Activated CD4-positive, alpha-beta T cell treated with anti-CD3 and anti-CD28 coated beads for 36 hours (primary cell): ENCODE data around the gene SLC2A6. TPM values are rescaled to one million over a fixed set of nuclear protein-coding genes. Genes with fewer than 3 reads are reported as not detected.
A peak's percentile ranks its signal among the peaks of the same experiment; 100 is the strongest.

Experiments used
- ATAC-seq: fragments of 200-7000 bp; cut with Tn5 transposase; one replicate; pipeline ENCODE4 v1.10.0; 2021; ENCODE audit warnings: mild to moderate bottlenecking, moderate library complexity
- CTCF ChIA-PET: fragments of 350-600 bp; sonication (Branson Sonifier 250); formaldehyde crosslinking; loops from one replicate; lab custom pipeline; 2021; ENCODE audit warnings: antibody characterized with exemption; lab: Charles Lee
- POLR2A ChIA-PET: fragments of 350-600 bp; sonication (Branson Sonifier 250); formaldehyde crosslinking; loops from one replicate; lab custom pipeline; 2021; ENCODE audit warnings: antibody characterized with exemption, inconsistent platforms; lab: Charles Lee
- DNase-seq: peaks from one replicate; pipeline ENCODE4 v3.0.0-alpha.2; 2020
- H3K27ac Mint-ChIP-seq: one replicate; pipeline ENCODE4 v1.8.0; 2021; ENCODE audit warnings: mixed read lengths
- H3K27me3 Mint-ChIP-seq: one replicate; pipeline ENCODE4 v1.8.0; 2021; ENCODE audit warnings: mixed read lengths
- H3K36me3 Mint-ChIP-seq: one replicate; pipeline ENCODE4 v1.8.0; 2021; ENCODE audit warnings: low read depth, mixed read lengths
- H3K4me1 Mint-ChIP-seq: one replicate; pipeline ENCODE4 v1.8.0; 2021; ENCODE audit warnings: mixed read lengths
- H3K4me3 Mint-ChIP-seq: one replicate; pipeline ENCODE4 v1.8.0; 2021; ENCODE audit warnings: mild to moderate bottlenecking, moderate library complexity, mixed read lengths
- H3K9me3 Mint-ChIP-seq: one replicate; pipeline ENCODE4 v1.8.0; 2021; ENCODE audit warnings: low read depth, mixed read lengths
- intact Hi-C, 2 experiments: fragments of 100-400 bp; cut with DNase I in 1 of 2; cut with micrococcal nuclease in 1 of 2; formaldehyde crosslinking; loops; one replicate each; pipeline versions ENCODE4 v1.14.2 to v1.15.1; 2022 to 2024; cut with DNase I, micrococcal nuclease
- total RNA-seq, 2 experiments: library from RNA; stranded (reverse); gene quantifications; one replicate each; pipeline ENCODE4 v1.2.3, GENCODE V29; 2021

SLC2A6 gene
- total RNA-seq, 2 experiments from 2014 or later: 1.6 to 1.9 TPM

GRCh38 chr9:133484671-133485437, 6.0 kb upstream of the SLC2A6 start:
- no peaks in the 10 kb centered on the region for H3K36me3 Mint-ChIP-seq
- no peaks in the 10 kb centered on the region for H3K9me3 Mint-ChIP-seq
- CTCF ChIA-PET: interaction anchor here (0.6 to 3.6 kb wide), 5 partner anchors 11 to 1055 kb away, joined by 3 to 17 read pairs (median 5); no protein-coding TSS in a partner anchor
- ATAC-seq (no peak), DNase-seq (no peak)
- H3K4me3 Mint-ChIP-seq: no peak overlapping the region
- H3K27me3 Mint-ChIP-seq: no peaks in the 10 kb centered on the region
- H3K4me1 Mint-ChIP-seq: peaks cover 8% of the 10 kb centered on the region
- intact Hi-C loops: no loop called here
- H3K27ac Mint-ChIP-seq: no peak overlapping the region
- POLR2A ChIA-PET: no interaction called here

GRCh38 chr9:133483611-133484010, 4.7 kb upstream of the SLC2A6 start:
- Mint-ChIP-seq H3K4me1 (peaks cover 13% of the 10 kb centered on the region), H3K27me3 (no peaks in the 10 kb centered on the region), H3K4me3 (no peak overlapping the region), H3K9me3 (no peaks in the 10 kb centered on the region), H3K36me3 (no peaks in the 10 kb centered on the region), H3K27ac (no peak overlapping the region)
- intact Hi-C loops: no loop called here
- DNase-seq (no peak), ATAC-seq (no peak)
- POLR2A ChIA-PET: no interaction called here
- CTCF ChIA-PET: interaction anchor here (0.7 kb wide), 1 partner anchor 195 kb away, joined by 3 read pairs; no protein-coding TSS in a partner anchor

GRCh38 chr9:133477992-133478850, 678 bp downstream of the SLC2A6 start:
- POLR2A ChIA-PET: interaction anchor here (0.7 to 1.2 kb wide), 3 partner anchors 19 to 361 kb away, joined by 3 read pairs; no protein-coding TSS in a partner anchor
- DNase-seq: no peak
- H3K27me3 Mint-ChIP-seq: no peaks in the 10 kb centered on the region

GRCh38 chr9:133477461-133477860, 1.4 kb downstream of the SLC2A6 start:
- Mint-ChIP-seq H3K4me3 (no peak overlapping the region), H3K27me3 (no peaks in the 10 kb centered on the region), H3K36me3 (no peaks in the 10 kb centered on the region), H3K27ac (no peak overlapping the region), H3K4me1 (peaks cover 6% of the 10 kb centered on the region), H3K9me3 (no peaks in the 10 kb centered on the region)
- POLR2A ChIA-PET: no interaction called here
- no peak for DNase-seq
- intact Hi-C loops: loop anchor here in 1 of 2 experiments (5.0 kb wide), 1 partner anchor 590 kb away; the partner anchor contains the start of gene BRD3
- no peak for ATAC-seq
- CTCF ChIA-PET: no interaction called here

More at GRCh38 chr9:133477992-133478850, 678 bp downstream of the SLC2A6 start:
- peak overlapping the region; percentile 67 for H3K4me3 Mint-ChIP-seq
- H3K27ac Mint-ChIP-seq: no peak overlapping the region
- H3K36me3 Mint-ChIP-seq: no peaks in the 10 kb centered on the region
- ATAC-seq: peak; percentile 3
- peaks cover 6% of the 10 kb centered on the region for H3K4me1 Mint-ChIP-seq
- no peaks in the 10 kb centered on the region for H3K9me3 Mint-ChIP-seq
- intact Hi-C loops: loop anchor here in 1 of 2 experiments (2.0 to 5.0 kb wide), 3 partner anchors 71 to 589 kb away; partner anchors contain the start of genes BRD3 and GTF3C5
- CTCF ChIA-PET: interaction anchor here (0.7 to 2.3 kb wide), 5 partner anchors 16 to 292 kb away, joined by 3 to 5 read pairs (median 4); no protein-coding TSS in a partner anchor

- Mint-ChIP-seq H3K9me3 (no peaks in the 10 kb centered on the region), H3K27me3 (no peaks in the 10 kb centered on the region), H3K36me3 (no peaks in the 10 kb centered on the region), H3K4me3 (no peak overlapping the region), H3K4me1 (peaks cover 6% of the 10 kb centered on the region), H3K27ac (no peak overlapping the region)
- ATAC-seq: no peak
- POLR2A ChIA-PET: no interaction called here
- intact Hi-C loops: loop anchor here in 1 of 2 experiments (5.0 kb wide), 1 partner anchor 590 kb away; the partner anchor contains the start of gene BRD3
- CTCF ChIA-PET: no interaction called here
- no peak for DNase-seq
Measured at GRCh38 chr9:133476941-133477340, 2.0 kb downstream of the SLC2A6 start.

GRCh38 chr9:133476036-133476931, 2.6 kb downstream of the SLC2A6 start:
- intact Hi-C loops: loop anchor here in 1 of 2 experiments (5.0 kb wide), 1 partner anchor 591 kb away; the partner anchor contains the start of gene BRD3
- H3K4me1 Mint-ChIP-seq: peaks cover 6% of the 10 kb centered on the region

GRCh38 chr9:133475292-133476012, 3.4 kb downstream of the SLC2A6 start:
- intact Hi-C loops: loop anchor here in 1 of 2 experiments (5.0 kb wide), 1 partner anchor 592 kb away; the partner anchor contains the start of gene BRD3
- CTCF ChIA-PET: interaction anchor here (0.7 kb wide), 1 partner anchor 59 kb away, joined by 3 read pairs; no protein-coding TSS in a partner anchor
- no peak overlapping the region for H3K27ac Mint-ChIP-seq
- H3K27me3 Mint-ChIP-seq: no peaks in the 10 kb centered on the region
- POLR2A ChIA-PET: interaction anchor here (0.5 kb wide), 1 partner anchor 56 kb away, joined by 3 read pairs; no protein-coding TSS in a partner anchor
- H3K9me3 Mint-ChIP-seq: no peaks in the 10 kb centered on the region
- DNase-seq: no peak
- no peak for ATAC-seq
- no peaks in the 10 kb centered on the region for H3K36me3 Mint-ChIP-seq
- peaks cover 6% of the 10 kb centered on the region for H3K4me1 Mint-ChIP-seq
- H3K4me3 Mint-ChIP-seq: no peak overlapping the region

More at GRCh38 chr9:133476036-133476931, 2.6 kb downstream of the SLC2A6 start:
- Mint-ChIP-seq H3K4me3 (no peak overlapping the region), H3K27ac (no peak overlapping the region), H3K9me3 (no peaks in the 10 kb centered on the region), H3K36me3 (no peaks in the 10 kb centered on the region), H3K27me3 (no peaks in the 10 kb centered on the region)
- ATAC-seq: no peak
- POLR2A ChIA-PET: interaction anchor here (0.5 to 0.6 kb wide), 3 partner anchors 57 to 549 kb away, joined by 3 read pairs; no protein-coding TSS in a partner anchor
- CTCF ChIA-PET: no interaction called here
- DNase-seq: no peak

- no peak overlapping the region for H3K4me3 Mint-ChIP-seq
- ChIA-PET CTCF (interaction anchor here (0.7 kb wide), 2 partner anchors 59 to 60 kb away, joined by 3 read pairs; no protein-coding TSS in a partner anchor), POLR2A (no interaction called here)
- no peak overlapping the region for H3K27ac Mint-ChIP-seq
- no peaks in the 10 kb centered on the region for H3K9me3 Mint-ChIP-seq
- no peaks in the 10 kb centered on the region for H3K36me3 Mint-ChIP-seq
- peaks cover 5% of the 10 kb centered on the region for H3K4me1 Mint-ChIP-seq
- DNase-seq (no peak), ATAC-seq (no peak)
- H3K27me3 Mint-ChIP-seq: no peaks in the 10 kb centered on the region
- intact Hi-C loops: loop anchor here in 1 of 2 experiments (5.0 kb wide), 1 partner anchor 592 kb away; the partner anchor contains the start of gene BRD3
Measured at GRCh38 chr9:133474853-133475252, 4.0 kb downstream of the SLC2A6 start.

GRCh38 chr9:133474215-133474614, 4.7 kb downstream of the SLC2A6 start:
- H3K36me3 Mint-ChIP-seq: no peaks in the 10 kb centered on the region
- H3K27me3 Mint-ChIP-seq: no peaks in the 10 kb centered on the region
- H3K9me3 Mint-ChIP-seq: no peaks in the 10 kb centered on the region
- intact Hi-C loops: no loop called here
- no peak overlapping the region for H3K27ac Mint-ChIP-seq
- H3K4me1 Mint-ChIP-seq: no peaks in the 10 kb centered on the region
- ChIA-PET POLR2A (no interaction called here), CTCF (interaction anchor here (0.7 to 0.8 kb wide), 2 partner anchors 11 to 59 kb away, joined by 3 to 4 read pairs; no protein-coding TSS in a partner anchor)
- ATAC-seq: no peak
- H3K4me3 Mint-ChIP-seq: no peak overlapping the region
- DNase-seq: no peak
